ENCODE measurements around the gene FBXW7. TPM values are rescaled to one million over a fixed set of nuclear protein-coding genes. Genes with fewer than 3 reads are reported as not detected.

The FBXW7 gene
- total RNA-seq, 2 donors from 2014 or later, result 34.5 to 40.5 TPM

DNA sequence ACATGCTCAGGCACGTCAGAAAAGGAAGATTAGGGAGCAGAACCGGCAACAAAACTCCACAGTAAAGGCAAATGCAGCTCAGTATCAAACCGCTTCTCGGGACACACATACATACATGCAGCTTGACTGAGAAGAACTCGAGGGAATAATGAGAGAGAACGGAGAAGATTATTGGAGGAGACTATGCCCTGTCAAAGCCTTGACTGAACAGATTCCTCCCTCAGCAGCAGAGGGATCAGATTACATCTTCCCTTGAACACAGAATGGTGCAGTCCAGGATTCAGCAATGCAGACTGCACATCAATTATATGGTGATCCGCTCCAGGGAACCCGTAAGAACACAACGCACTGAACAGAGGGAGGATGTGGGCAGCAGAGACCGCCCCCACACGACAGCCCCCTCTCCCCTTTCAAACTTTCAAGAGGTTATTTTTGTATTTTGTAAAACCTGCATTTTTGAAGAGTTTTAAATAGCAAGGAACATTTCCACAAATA, 183.2 kb downstream of the FBXW7 start:
- H3K27ac ChIP-seq, result peak overlapping the region in 2 of 4 donors; percentile 29 to 53
- intact Hi-C loops (cut with DNase I), result no loop called here

DNA sequence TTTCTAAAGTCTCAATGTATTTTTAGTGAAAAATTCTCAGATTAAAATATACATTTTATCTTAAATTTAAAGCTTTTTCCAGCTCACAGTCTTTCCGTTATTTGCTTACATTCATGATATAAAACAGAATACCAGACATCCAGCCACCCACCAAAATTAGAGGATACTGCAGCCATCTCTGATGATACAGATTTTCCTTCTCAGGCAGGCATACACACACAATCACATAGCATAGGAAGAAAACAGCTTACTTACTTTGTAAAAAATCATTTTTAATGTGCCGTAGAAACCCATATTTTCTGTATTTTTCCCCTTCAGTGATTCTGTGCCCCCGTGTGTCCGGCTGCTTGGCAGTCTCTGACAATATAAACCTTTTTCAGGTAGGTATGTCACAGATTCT, 183.7 kb downstream of the FBXW7 start:
- Histone ChIP-seq H3K4me1 (peaks cover 13% of the 10 kb centered on the region), H3K27me3 (no peaks in the 10 kb centered on the region), H3K27ac (peak overlapping the region in 2 of 4 donors; percentile 29 to 53), H3K4me3 (no peak overlapping the region), H3K9me3 (no peaks in the 10 kb centered on the region), H3K36me3 (replicated peaks in 1 of 2; ENCODE audit: insufficient read depth in 1 of 2, low read depth in 2 of 2) (no peaks in the 10 kb centered on the region)
- ATAC-seq (peak; percentile 5), DNase-seq (no peak)
- intact Hi-C loops (cut with DNase I), result no loop called here
- WGBS, 2 donors, result 56 to 57% methylated on average over 4 of the region's 4 CpGs
- TF ChIP-seq POLR2A (IDR thresholded peaks at IDR 0.05), result no peak
- TF ChIP-seq, protein P1, sequence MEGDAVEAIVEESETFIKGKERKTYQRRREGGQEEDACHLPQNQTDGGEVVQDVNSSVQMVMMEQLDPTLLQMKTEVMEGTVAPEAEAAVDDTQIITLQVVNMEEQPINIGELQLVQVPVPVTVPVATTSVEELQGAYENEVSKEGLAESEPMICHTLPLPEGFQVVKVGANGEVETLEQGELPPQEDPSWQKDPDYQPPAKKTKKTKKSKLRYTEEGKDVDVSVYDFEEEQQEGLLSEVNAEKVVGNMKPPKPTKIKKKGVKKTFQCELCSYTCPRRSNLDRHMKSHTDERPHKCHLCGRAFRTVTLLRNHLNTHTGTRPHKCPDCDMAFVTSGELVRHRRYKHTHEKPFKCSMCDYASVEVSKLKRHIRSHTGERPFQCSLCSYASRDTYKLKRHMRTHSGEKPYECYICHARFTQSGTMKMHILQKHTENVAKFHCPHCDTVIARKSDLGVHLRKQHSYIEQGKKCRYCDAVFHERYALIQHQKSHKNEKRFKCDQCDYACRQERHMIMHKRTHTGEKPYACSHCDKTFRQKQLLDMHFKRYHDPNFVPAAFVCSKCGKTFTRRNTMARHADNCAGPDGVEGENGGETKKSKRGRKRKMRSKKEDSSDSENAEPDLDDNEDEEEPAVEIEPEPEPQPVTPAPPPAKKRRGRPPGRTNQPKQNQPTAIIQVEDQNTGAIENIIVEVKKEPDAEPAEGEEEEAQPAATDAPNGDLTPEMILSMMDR (IDR thresholded peaks at IDR 0.05), result no peak

More for the DNA sequence above, 183.2 kb downstream of the FBXW7 start:
- Histone ChIP-seq H3K4me3 (no peak overlapping the region), H3K9me3 (no peaks in the 10 kb centered on the region), H3K27me3 (no peaks in the 10 kb centered on the region), H3K36me3 (replicated peaks in 1 of 2; ENCODE audit: insufficient read depth in 1 of 2, low read depth in 2 of 2) (no peaks in the 10 kb centered on the region), H3K4me1 (peaks cover 13% of the 10 kb centered on the region)
- ATAC-seq (peak; percentile 88), DNase-seq (peak; percentile 20 to 48 (median 30))
- TF ChIP-seq POLR2A (IDR thresholded peaks at IDR 0.05), result peak in 2 of 3 donors; percentile 36 to 45
- TF ChIP-seq, protein P1 (IDR thresholded peaks at IDR 0.05), result no peak
- 37 to 46% methylated on average over 11 of the region's 11 CpGs for WGBS, 2 donors

DNA sequence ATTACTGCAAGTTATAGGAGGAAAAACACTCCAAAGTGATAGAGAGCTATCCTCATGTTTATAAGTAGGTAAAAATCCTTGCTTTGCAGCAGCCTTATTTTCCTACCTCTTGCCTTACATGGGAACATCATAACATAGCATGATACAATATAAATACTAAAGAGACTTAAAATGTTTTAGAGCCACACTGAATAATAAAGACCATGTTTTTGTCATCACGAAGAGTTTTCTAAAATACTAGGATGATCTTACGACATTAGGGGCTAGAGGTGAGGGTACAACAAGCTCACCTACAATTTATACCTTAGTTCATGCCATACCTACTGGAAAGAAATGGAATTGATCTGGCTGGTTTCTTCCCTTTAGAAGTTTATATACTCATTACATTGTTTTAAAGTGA, 184.8 kb downstream of the FBXW7 start:
- no peak for TF ChIP-seq POLR2A (IDR thresholded peaks at IDR 0.05)
- TF ChIP-seq, protein P1 (IDR thresholded peaks at IDR 0.05), result no peak
- no peaks in the 10 kb centered on the region for H3K27me3 ChIP-seq
- no peaks in the 10 kb centered on the region for H3K9me3 ChIP-seq
- intact Hi-C loops (cut with DNase I), result no loop called here
- no peak overlapping the region for H3K4me3 ChIP-seq
- H3K4me1 ChIP-seq, result peaks cover 13% of the 10 kb centered on the region
- 90 to 93% methylated on average over 2 of the region's 2 CpGs for WGBS, 2 donors
- peaks cover 0 to 5% of the 10 kb centered on the region in 2 donors for H3K36me3 ChIP-seq (replicated peaks in 1 of 2; ENCODE audit: insufficient read depth in 1 of 2, low read depth in 2 of 2)
- DNase-seq, result no peak
- no peak overlapping the region for H3K27ac ChIP-seq
- ATAC-seq, result no peak

DNA sequence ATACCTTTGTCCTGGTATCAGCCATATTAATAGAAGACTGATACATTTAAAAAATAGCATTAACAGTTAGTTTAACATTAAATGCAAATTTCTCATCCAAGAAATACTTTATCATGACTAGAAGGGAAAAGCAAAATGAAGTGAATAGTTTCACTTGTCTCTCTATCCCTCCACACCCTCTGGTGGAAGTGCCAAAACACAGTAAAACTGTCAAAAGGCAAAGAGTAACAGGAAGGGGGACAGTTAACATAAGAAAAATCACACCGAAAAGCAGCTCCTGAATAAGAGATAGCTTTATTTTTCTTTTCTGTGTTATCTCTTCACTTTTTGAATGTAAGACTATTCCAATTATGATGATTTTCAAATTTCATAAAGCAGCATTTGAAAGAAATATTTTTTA, 187.2 kb downstream of the FBXW7 start:
- ATAC-seq (no peak), DNase-seq (no peak)
- whole genome bisulfite sequencing, 2 donors, result 48 to 50% methylated on average over 1 of the region's 1 CpG
- peaks cover 0 to 5% of the 10 kb centered on the region in 2 donors for H3K36me3 ChIP-seq (replicated peaks in 1 of 2; ENCODE audit: insufficient read depth in 1 of 2, low read depth in 2 of 2)
- H3K27ac ChIP-seq, result no peak overlapping the region
- no peak overlapping the region for H3K4me3 ChIP-seq
- peaks cover 10% of the 10 kb centered on the region for H3K4me1 ChIP-seq
- TF ChIP-seq POLR2A (IDR thresholded peaks at IDR 0.05), result no peak
- TF ChIP-seq, protein P1 (IDR thresholded peaks at IDR 0.05), result no peak
- no peaks in the 10 kb centered on the region for H3K9me3 ChIP-seq
- intact Hi-C loops (cut with DNase I), result no loop called here
- H3K27me3 ChIP-seq, result no peaks in the 10 kb centered on the region

DNA sequence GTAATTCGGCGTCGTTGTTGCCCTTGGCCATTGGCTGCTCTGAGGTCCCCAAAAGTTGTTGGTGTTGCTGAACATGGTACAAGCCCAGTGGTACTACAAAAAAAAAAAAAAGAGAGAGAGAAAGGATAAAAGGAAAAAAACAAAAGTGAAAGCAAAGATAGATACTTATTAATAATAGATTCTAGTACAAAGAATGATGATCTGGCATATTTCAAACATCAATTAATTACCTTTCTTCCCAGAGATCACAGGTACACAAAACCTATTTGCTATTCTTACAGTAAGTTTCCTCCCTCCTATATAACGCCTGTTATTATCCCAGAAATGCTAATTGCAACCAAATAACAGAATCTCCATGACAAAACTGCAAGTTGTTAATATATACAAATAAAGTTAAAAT, 188.9 kb downstream of the FBXW7 start:
- intact Hi-C loops (cut with DNase I), result no loop called here
- no peak for ATAC-seq

More for the DNA sequence above, 188.9 kb downstream of the FBXW7 start:
- no peak for DNase-seq
- H3K27ac ChIP-seq, result no peak overlapping the region
- peaks cover 0 to 5% of the 10 kb centered on the region in 2 donors for H3K36me3 ChIP-seq (replicated peaks in 1 of 2; ENCODE audit: insufficient read depth in 1 of 2, low read depth in 2 of 2)
- TF ChIP-seq POLR2A (IDR thresholded peaks at IDR 0.05), result no peak
- TF ChIP-seq, protein P1 (IDR thresholded peaks at IDR 0.05), result no peak
- H3K4me1 ChIP-seq, result no peaks in the 10 kb centered on the region
- no peak overlapping the region for H3K4me3 ChIP-seq
- 97 to 99% methylated on average over 4 of the region's 4 CpGs for WGBS, 2 donors
- no peaks in the 10 kb centered on the region for H3K27me3 ChIP-seq
- no peaks in the 10 kb centered on the region for H3K9me3 ChIP-seq

All from body of pancreas (tissue), 4 donors.